ENCODE data around the gene ERI3.

- no peak for TF ChIP-seq CTCF (IDR thresholded peaks at IDR 0.05)
- TF ChIP-seq POLR2AphosphoS5 (IDR thresholded peaks at IDR 0.05): no peak
These were observed 110.1 kb downstream of the ERI3 start for GRCh38 chr1:44244986-44245385.
